Fibroblast of villous mesenchyme (primary cell): Measurements from ENCODE around the gene CYP27C1. TPM values are rescaled to one million over a fixed set of nuclear protein-coding genes. Genes with fewer than 3 reads are reported as not detected.

Experiments
- DNase-seq: peaks from one replicate; pipeline ENCODE4 v3.0.0-alpha.2; 2010; ENCODE audit warnings: low read depth
- H3K4me3 ChIP-seq: 2 replicates; pipeline ENCODE4 v1.5.1; 2011; ENCODE audit warnings: low read depth, mild to moderate bottlenecking, low read length
- total RNA-seq: library from RNA; depleted of rRNA; stranded (reverse); fragments of >200 nt; gene quantifications from 2 replicates; pipeline ENCODE4 v1.2.3, GENCODE V29; 2012
- TF ChIP-seq, protein P1 (sequence below): IDR thresholded peaks from 2 replicates; pipeline ENCODE4 v1.5.1; 2012; ENCODE audit warnings: low read depth, mild to moderate bottlenecking, low read length; ENCODE audit not compliant: insufficient read depth

CYP27C1 gene
- total RNA-seq, 1 donor: under 0.01 TPM

DNA sequence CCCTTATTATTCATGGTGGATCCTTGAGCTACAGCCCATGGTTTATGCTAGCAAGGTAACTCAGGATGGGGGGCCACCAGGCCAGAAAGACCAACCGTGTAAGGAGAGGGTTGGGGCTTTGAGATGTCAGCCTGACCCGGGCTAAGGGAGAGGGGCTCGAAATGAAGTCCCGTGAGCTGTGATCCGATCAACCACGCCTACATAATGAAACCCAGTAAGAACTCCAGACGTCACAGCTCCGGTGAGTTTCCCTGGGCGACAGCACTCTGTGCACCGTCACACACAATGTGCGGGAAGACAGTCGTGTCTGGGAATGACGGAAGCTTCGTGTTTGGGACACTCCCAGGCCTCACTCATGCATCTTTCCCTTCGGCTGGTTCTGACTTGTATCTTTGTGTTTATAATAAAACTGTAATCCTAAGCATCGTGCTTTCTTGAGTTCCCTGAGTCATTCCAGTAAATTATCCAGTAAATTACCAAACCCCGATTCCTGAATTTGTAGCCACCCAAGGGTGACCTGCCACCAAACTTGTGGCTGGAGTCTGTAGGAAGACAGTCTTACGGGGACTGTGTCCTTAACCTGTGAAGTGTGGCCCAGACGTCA is 44.2 kb downstream of the CYP27C1 start:
- TF ChIP-seq, protein P1, sequence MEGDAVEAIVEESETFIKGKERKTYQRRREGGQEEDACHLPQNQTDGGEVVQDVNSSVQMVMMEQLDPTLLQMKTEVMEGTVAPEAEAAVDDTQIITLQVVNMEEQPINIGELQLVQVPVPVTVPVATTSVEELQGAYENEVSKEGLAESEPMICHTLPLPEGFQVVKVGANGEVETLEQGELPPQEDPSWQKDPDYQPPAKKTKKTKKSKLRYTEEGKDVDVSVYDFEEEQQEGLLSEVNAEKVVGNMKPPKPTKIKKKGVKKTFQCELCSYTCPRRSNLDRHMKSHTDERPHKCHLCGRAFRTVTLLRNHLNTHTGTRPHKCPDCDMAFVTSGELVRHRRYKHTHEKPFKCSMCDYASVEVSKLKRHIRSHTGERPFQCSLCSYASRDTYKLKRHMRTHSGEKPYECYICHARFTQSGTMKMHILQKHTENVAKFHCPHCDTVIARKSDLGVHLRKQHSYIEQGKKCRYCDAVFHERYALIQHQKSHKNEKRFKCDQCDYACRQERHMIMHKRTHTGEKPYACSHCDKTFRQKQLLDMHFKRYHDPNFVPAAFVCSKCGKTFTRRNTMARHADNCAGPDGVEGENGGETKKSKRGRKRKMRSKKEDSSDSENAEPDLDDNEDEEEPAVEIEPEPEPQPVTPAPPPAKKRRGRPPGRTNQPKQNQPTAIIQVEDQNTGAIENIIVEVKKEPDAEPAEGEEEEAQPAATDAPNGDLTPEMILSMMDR: no peak
- H3K4me3 ChIP-seq: no peak overlapping the region
- peak; percentile 98 for DNase-seq

DNA sequence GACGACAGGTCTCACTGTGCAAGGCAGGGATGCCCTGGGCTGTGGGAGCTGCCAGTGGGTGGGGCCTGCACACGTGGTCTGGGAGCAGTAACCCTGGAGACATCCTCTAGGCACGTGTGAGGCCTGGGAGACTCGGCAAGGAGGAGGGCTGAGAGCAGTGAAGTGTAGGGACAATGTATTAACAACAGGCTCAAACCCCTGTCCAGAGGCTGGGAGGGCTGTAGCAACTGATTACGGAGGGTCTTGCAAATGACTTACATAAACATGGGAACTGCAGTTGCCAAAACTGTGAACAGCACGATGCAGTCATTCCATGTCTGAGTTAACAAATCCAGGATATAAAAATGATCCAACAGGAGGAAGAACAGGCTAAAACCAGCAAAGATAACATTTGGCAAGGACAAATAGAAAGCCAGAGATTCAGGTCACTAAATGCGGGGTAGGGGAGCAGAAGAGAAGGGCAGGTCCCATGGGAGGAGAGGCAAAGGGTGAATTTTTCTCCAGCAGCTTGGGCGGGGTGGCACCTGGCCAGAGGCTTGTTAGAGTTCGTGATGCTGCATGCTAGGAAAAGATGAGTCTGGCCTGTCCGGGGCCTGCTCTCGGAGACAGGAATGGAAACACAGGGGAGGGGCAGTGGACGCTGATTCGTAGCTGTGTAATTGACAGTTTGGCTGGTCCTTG is 44.9 kb downstream of the CYP27C1 start:
- no peak overlapping the region for H3K4me3 ChIP-seq
- TF ChIP-seq, protein P1: no peak
- DNase-seq: peak; percentile 84

DNA sequence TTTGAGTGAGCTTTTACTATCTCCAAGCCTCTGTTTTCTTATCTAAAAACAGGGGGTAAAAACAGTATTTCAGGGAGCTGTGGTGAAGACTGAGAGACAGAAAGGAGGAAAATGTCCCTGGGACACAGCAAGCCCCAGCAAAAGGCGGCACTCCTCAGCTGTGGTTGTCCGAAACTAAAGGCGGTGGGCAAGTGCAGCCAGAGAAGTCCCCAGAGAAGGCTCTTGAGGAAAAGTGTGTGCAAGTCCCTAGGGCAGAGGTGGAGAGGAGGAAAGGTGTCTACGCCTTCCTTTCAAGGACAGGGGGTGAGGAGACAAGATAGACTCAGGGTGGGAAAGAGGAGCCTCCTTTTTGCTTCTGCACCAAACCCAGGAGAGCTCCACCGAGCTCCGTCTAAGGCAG is 45.5 kb downstream of the CYP27C1 start:
- H3K4me3 ChIP-seq: no peak overlapping the region
- DNase-seq: no peak
- TF ChIP-seq, protein P1: no peak

DNA sequence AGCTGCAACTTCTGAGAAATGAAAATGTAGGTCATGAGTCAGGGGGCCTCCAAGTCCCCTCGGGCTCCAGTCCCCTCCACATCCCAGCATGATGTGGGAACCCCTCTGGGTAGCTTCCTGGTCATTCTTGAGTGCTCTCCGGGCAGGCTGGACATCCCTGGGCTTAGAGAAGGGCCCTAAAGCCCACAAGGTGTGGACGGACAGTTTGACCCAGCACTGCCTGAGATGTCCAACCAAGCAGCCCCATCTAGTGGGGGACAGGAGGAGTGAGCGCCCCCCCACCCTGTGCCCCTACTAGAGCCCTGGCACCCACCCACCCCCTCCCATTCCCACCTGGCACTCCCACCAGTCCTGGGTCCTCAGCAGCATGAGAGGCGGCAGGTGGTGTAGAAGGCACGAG is 46.0 kb downstream of the CYP27C1 start:
- TF ChIP-seq, protein P1: peak; percentile 56
- DNase-seq: peak; percentile 66

DNA sequence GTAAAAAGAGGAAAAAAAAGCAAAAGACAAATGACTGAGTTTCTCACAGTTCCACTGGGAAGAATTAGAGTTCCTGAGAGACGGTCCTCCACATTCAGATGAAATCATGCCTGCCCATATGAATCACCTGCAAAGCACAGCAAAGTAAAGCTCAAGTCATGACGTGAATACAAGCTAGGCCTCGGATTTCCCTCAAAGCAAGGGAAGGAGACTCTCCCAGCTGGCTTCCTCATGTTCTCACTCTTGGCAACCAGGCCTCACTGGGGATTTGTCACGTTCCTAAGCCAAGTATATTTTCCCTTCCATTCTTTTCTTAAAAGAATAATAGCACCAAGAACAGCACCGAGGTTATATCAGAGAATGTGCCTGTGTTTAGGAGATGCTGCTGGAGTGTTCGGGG is 47.0 kb downstream of the CYP27C1 start:
- peak; percentile 75 for DNase-seq
- TF ChIP-seq, protein P1: no peak

More for the DNA sequence above, 46.0 kb downstream of the CYP27C1 start:
- no peak overlapping the region for H3K4me3 ChIP-seq

DNA sequence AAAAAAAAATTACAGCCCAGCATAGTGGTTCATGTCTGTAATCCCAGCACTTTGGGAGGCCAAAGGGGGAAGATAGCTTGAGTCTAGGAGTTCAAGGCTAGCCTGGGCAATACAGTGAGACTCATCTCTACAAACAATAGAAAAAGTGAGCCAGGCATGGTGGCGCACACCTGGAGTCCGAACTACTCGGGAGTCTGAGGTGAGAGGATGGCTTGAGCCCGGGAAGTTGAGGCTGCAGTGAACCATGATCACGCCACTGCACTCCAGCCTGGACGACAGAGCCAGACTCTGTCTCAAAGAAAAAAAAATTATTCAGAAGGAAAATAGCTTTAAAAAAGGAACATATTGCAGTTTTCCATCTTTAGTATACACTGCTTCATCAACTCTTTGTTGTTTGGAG is 47.8 kb downstream of the CYP27C1 start:
- no peak for DNase-seq
- TF ChIP-seq, protein P1: no peak
- H3K4me3 ChIP-seq: no peak overlapping the region

More for the DNA sequence above, 47.0 kb downstream of the CYP27C1 start:
- no peak overlapping the region for H3K4me3 ChIP-seq
